Ecto neural progenitor cell (in vitro differentiated cells): Measurements from ENCODE around the gene APBB2.
"Not testable (repeated sequence)": the region's sequence is repeated elsewhere in the genome, so short reads cannot be mapped to it uniquely, and the experiment has no call there.

ENCODE experiments used
- DNase-seq: peaks from one replicate; pipeline ENCODE4 v3.0.0-alpha.2; 2018; ENCODE audit warnings: low spot score

APBB2 gene

GRCh38 chr4:41060352-41061334 lies 153.7 kb downstream of the APBB2 start:
- DNase-seq: no peak

DNA sequence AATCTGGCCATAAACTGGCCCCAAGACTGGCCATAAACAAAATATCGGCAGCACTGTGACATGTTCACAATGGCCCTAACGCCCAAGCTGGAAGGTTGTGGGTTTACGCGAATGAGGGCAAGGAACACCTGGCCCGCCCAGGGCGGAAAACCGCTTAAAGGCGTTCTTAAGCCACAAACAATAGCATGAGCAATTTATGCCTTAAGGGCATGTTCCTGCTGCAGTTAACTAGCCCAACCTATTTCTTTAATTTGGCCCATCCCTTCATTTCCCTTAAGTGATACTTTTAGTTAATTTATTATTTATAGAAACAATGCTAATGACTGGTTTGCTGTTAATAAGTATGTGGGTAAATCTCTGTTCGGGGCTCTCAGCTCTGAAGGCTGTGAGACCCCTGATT lies 154.9 kb downstream of the APBB2 start:
- not testable (repeated sequence) for DNase-seq

DNA sequence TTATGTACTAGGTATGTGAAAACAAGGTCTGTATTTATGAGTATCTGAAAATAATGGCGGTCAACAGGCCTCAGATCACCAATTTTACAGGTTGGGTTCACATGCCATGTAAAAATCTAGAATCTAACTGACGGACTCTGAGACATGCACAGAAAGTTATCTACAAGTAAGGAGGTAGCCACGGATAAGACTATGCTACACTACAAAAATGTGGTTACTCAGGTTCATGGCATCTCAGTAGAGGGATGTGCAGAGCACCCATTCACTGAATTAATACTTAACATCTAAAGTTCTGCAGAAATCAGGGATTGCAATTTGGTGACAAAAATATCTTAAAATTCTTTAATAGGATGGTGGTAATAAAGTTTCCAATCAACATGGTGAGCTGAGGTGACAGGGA lies 155.9 kb downstream of the APBB2 start:
- no peak for DNase-seq

GRCh38 chr4:41057467-41057866 lies 156.9 kb downstream of the APBB2 start:
- DNase-seq: no peak

- DNase-seq: no peak
Observed at GRCh38 chr4:41052287-41052686, 162.1 kb downstream of the APBB2 start.

GRCh38 chr4:41050880-41051775 lies 163.2 kb downstream of the APBB2 start:
- DNase-seq: no peak

GRCh38 chr4:41050116-41050515 lies 164.2 kb downstream of the APBB2 start:
- DNase-seq: no peak

- not testable (repeated sequence) for DNase-seq
Observed at GRCh38 chr4:41049176-41049575, 165.2 kb downstream of the APBB2 start.

GRCh38 chr4:41044791-41045190 lies 169.6 kb downstream of the APBB2 start:
- DNase-seq: no peak

DNA sequence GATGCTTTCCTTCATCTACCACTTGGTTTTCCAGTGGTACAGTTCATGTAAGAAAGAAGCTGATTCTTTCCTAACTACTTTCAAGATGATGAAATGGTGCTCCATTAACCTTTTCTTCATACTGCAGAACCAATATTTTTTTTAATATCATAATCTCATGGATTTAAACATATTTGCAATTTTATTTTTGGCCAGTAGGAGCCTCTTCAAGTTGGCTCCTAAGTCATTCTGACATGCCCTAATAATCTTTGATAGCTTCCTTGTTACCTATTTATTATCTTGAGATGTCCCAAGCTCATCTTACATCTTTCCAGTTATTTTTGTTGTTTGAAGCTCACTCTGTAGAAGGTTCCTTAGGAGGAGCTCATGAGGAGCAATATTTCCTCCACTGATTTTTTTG lies 170.2 kb downstream of the APBB2 start:
- no peak for DNase-seq

DNA sequence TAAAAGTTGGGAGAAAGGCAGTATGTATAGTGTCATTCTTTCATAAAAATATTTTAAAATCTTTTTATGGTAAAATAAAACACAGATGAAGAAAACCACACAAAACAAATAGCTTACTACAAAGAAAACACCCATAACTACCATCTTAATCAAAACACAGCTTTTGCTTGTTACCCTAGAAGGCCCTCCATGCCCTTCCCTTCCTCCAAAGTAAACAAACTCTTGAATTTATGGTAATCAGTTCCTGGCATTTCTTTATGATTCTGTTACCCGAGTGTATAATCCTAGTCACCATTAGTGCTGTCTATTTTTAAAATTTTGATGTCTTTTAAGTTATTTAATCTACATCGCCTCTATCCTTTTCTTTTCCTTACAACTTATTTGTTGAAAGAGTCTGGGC lies 170.9 kb downstream of the APBB2 start:
- DNase-seq: no peak

DNA sequence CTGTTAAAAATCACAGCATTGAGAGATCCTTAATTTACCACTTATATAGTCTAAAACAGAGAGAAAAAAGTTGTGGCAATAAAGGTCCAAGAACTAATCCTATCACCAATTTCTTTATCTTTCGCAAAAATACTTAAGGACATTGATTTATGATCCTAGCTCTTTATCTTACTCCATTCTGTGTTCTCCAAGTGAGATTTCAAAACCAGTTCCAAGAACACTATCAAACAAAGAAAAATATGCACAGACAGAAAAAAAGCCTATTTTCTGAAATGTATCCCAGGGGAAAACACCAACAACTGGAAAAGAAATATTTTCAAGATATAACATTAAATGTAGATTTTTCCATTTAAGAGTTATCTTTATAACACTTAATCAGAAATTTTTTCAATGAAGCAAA lies 172.8 kb downstream of the APBB2 start:
- no peak for DNase-seq

DNA sequence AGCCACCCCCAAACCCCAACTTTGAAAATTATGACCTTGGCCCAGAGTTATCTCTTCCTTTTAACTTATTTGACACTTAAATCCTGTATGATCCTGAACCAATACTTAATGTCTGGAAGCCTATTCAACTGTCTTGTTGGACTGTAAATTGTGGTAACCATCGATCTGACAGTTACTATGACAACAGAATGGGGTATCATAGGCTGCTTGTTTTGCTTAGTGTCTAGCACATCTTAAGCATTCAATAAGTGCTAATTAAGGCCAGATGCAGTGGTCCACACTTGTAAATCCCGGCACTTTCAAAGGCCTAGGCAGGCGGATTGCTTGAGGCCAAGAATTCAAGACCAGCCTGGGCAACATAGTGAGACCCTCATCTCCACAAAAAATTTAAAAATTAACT lies 175.0 kb downstream of the APBB2 start:
- DNase-seq: no peak

GRCh38 chr4:41038304-41038703 lies 176.0 kb downstream of the APBB2 start:
- no peak for DNase-seq

DNA sequence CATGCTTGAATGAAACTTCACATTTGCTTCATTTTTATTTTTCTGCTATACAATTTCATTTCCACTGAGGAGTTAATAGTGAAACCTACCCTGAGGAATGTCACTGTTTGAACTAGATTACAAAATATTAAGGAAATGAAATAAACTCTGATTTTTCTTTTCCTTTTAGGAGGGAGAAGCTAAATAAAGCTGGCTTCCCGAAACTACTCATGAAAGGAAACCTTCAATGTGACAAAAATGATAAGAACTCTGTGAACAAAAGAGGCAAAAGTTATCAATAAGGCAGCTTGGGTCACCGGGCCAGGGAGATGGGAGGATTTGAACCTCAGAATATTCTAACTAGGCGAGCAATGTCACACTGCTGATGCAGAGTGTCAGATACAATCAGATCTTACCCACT lies 185.2 kb downstream of the APBB2 start:
- no peak for DNase-seq

DNA sequence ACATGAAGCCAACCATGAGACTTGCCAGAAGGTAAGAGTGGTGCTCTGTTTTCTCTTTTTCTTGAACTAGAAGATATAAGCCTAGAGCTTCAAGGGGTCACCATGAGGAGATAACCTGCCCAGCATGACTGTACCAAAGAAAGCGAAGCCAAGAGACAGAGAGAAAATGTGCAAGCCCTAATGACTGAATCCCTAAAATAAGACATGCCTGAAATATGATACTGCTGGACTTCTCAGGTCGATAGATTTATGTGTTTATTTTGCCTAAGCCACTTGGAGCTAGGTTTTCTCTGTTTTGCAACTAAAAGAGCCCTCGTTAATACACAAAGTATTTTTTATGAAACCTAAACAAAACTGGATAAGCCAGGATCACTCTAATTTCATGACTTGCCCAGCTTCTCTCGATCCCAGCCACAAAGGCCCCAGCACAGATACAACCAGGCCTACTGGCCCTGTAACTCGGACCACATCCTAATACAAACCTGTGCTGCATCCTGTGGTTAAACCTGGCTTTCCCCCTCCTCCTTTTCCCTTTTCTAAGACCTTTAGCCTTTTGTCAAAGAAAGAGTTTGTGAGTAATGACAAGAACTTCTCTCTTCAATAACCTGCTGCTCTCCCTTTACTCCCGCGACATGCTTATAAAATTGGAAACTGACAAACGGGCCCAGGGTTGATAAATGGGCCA lies 185.8 kb downstream of the APBB2 start:
- DNase-seq: no peak

- DNase-seq: no peak
Observed at GRCh38 chr4:41026971-41027370, 187.4 kb downstream of the APBB2 start.

DNA sequence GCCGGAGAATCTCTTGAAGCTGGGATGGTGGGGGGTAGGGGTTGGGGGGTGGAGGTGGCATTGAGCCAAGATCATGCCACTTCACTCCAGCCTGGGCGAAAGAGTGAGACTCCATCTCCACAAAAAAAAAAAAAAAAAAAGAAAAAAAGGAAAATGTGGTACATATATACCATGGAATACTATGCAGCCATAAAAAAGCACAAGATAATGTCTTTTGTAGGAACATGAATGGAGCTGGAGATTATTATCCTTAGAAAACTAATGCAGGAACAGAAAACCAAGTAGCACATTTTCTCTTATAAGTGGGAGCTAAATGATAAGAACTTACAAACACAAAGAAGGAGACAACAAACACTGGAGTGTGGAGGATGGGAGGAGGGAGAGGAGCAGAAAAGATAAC lies 188.5 kb downstream of the APBB2 start:
- no peak for DNase-seq

GRCh38 chr4:41024556-41025491 lies 189.5 kb downstream of the APBB2 start:
- DNase-seq: no peak

- no peak for DNase-seq
Observed at GRCh38 chr4:41022116-41022515, 192.2 kb downstream of the APBB2 start.

DNA sequence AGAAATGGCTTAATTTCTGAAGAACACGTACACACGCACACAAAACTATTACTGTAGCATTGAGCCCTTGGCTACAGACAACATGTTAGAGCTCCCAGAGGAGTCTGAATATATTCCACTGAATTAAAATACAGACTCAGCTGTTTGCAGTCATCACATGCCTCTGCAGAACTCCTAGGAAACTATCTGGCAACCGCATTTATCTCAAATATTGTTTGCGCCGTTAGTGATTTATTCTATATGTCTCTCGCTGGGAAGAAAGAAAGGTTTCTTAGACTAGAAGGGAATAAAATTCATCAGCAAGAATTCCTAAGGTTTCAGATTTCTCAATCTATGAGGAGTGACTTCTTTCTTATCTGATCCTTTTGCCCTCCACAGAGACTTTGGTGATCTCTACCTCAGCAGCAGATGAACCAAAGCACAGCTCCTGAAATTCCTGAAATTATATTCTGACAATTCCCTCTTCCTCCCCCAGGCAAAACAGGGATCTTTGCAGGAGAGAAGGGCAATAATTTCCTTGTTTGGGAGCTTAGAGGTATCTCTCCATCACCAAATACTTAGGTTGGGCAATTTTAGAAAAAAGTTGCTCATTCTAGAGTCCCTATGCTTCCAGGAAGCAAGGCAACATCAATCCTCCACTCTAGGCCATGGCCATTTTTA lies 199.2 kb downstream of the APBB2 start:
- DNase-seq: no peak
